Stimulated activated CD4-positive, alpha-beta T cell treated with anti-CD3 and anti-CD28 coated beads, Interleukin-2, amount 100 ng/mL, for 4 hours (primary cell): ENCODE data around the gene EPHB6.

ENCODE experiments used
- DNase-seq: peaks from one replicate; pipeline ENCODE4 v3.0.0-alpha.2; 2020; ENCODE audit warnings: low read depth

Gene EPHB6

DNA sequence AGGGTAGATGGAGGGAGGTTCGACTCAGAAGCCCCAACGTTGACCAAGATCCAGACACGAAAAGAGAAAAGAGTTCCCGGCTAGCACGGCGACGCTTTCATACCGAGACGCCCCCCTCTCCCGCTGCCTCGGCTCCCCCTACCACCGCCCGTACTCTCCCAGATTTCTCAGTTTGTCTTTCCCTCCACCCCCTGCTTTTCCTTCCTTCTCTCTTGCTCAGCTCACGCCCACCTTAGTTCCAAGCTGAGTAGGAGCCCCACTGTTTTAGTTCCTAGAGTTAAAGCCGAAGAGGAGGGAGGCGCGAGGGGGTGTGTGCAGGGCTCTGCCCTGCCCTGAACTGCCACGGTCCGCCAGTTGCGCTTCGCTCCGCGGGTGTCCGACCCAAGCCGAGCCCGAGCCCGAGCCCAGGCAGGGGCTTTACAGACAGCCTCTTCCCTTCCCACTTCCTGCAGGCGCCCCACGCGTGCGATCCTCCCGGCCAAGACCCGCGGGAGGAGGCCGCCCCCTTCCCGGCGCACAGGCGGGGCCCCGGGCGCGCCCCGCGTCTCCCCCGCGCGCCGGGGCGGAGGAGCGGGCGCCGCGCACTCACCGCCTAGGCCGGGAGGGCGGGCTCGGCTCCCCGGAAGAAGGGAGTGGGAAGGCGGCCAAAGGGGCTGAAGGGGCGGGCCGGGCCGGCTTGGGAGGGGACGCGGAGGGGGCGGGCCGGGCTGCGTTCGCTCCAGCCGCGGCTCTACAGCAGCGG lies at the start of gene EPHB6:
TSS of gene EPHB6 (plus strand) at position 705 of the 742 bp plus-strand sequence. CDS start 8,152 bp downstream, outside the sequence.
- peak; percentile 26 for DNase-seq

- DNase-seq: no peak
Measured at GRCh38 chr7:142805350-142806021, 49.4 kb upstream of the EPHB6 start.

GRCh38 chr7:142806022-142806356 lies 48.9 kb upstream of the EPHB6 start:
- no peak for DNase-seq

DNA sequence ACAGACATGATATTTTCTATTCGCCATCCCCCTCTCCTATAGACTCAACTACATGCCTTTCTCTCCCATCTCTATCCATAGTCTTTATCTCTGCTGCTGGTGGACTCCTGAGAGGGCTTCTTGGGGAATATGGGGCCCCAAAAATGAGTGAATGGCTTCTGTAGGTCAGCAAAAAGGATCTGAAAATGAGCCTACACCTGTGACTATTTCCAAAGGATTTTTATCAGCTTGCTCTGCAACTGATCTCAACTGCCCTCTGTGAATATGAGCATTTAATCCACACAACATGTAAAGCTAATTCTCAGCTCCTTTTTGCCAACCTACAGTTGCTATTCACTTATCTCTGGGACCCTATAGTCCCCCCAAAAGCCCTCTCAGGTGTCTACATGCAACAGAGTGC lies 47.9 kb upstream of the EPHB6 start:
- no peak for DNase-seq

GRCh38 chr7:142807855-142808460 lies 46.9 kb upstream of the EPHB6 start:
- no peak for DNase-seq

GRCh38 chr7:142808461-142808801 lies 46.4 kb upstream of the EPHB6 start:
- DNase-seq: no peak

GRCh38 chr7:142808802-142809583 lies 45.9 kb upstream of the EPHB6 start:
- peak; percentile 92 for DNase-seq

DNA sequence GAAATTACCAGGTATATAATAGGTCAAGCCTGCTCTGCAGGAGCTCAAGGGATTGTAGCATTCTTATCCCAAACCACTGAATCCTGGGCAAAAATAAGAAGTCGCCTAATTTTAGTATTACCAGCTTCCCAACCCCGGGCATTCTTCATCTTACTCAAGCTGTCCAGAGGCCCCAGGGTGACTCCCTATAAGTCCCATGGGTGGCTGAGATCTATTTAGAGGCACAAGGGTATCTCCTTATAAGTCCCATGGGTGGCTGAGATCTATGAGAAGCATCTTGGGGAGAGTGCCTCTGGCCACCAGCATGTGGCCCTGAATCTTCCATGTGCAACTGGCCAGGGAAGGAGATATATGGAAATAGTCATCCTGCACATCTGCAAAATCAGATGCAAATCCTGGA lies 45.2 kb upstream of the EPHB6 start:
- no peak for DNase-seq

DNA sequence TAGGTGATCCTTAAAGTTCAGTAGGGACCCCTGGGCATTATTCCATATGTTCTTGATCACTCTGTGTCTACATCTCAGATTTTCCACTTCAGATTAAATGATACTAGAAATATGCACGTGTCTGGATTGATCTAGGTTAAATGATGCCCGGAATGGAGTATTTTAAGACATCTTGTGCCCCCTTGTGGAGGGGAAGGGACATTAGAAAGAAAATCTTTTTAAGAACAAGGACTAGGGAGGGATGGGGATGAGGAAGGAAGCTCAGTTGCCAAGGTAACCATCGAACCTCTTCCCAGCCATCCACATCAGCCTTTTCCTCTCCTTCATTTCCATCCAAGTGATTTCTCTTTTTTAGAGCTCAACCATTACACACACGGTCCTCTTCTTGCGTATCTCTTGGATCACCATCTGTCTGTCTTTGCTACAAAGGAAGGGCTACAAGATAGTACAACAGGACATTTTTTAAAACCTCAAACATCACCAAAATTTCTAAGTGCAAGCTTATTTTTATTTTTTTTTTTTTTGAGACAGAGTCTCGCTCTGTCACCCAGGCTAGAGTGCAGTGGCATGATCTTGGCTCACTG lies 43.6 kb upstream of the EPHB6 start:
- no peak for DNase-seq

GRCh38 chr7:142812437-142813215 lies 42.2 kb upstream of the EPHB6 start:
- DNase-seq: no peak

- no peak for DNase-seq
Measured at GRCh38 chr7:142813226-142813625, 41.6 kb upstream of the EPHB6 start.

GRCh38 chr7:142813699-142814098 lies 41.2 kb upstream of the EPHB6 start:
- no peak for DNase-seq

DNA sequence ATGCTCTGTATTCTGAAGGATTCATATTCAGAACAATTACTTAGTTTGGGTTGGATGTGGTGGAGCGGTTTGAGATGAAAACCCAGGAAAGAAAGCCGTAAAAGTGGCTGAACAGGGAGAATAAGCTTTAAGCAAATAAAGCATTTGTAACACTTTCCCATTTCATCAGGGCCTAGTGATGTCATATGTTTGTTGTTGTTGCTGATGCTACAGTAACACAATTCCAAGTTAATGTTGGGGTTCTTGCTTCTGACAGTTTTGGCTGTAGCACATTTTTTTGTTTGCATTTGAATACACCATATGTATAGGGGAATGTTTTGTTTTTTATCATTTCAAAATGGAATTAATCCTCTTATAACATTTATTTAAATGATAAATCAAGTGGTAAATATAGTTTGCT lies 40.4 kb upstream of the EPHB6 start:
- no peak for DNase-seq

DNA sequence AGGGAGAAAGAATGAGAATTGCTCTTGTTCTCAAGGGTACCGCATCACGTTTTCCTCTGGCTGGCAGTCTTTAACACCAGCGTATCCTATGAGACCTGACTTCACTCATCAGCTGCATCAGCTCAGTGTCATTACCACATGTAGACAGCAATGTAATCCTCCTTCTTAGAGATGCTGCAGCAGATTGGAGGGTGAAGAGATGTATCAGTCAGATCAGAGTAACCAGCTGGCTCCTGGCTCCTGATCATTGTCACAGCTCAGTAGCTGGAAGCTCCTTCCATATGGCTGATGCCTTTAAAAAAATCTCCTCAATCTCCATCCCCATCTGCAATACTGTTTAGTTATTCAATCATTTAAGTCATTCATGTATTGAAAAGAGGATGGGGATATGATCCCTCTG lies 39.7 kb upstream of the EPHB6 start:
- no peak for DNase-seq

DNA sequence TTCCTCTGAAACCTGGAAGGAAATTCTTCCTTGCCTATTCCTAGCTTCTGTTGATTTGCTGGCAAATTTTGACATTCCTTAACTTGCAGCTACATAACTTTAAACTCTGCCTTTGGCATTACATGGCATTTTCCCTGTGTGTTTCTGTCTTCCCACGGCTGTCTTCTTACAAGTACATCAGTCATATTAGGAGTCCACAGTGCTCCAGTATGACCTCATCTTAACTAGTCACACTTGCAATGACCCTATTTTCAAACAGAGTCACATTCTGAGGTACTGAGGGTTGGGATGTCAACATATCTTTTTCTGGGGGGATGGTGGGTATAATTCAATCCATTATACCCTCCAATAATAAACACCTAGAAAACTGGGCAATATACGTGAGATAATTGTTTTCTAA lies 37.4 kb upstream of the EPHB6 start:
- no peak for DNase-seq

GRCh38 chr7:142819530-142819929 lies 35.3 kb upstream of the EPHB6 start:
- DNase-seq: no peak

GRCh38 chr7:142822714-142823113 lies 32.2 kb upstream of the EPHB6 start:
- DNase-seq: no peak

GRCh38 chr7:142827951-142828500 lies 26.9 kb upstream of the EPHB6 start:
- DNase-seq: no peak

- no peak for DNase-seq
Measured at GRCh38 chr7:142832417-142832816, 22.5 kb upstream of the EPHB6 start.

- DNase-seq: no peak
Measured at GRCh38 chr7:142833174-142834048, 21.5 kb upstream of the EPHB6 start.
